ENCODE results near the gene GSX2. TPM values are rescaled to one million over a fixed set of nuclear protein-coding genes. Genes with fewer than 3 reads are reported as not detected.

Gene GSX2
- total and polyA plus RNA-seq, 2 of the 13 experiments (the other 11 are each of a cell fraction or from before 2014, with no cell fraction given), result not detected

DNA sequence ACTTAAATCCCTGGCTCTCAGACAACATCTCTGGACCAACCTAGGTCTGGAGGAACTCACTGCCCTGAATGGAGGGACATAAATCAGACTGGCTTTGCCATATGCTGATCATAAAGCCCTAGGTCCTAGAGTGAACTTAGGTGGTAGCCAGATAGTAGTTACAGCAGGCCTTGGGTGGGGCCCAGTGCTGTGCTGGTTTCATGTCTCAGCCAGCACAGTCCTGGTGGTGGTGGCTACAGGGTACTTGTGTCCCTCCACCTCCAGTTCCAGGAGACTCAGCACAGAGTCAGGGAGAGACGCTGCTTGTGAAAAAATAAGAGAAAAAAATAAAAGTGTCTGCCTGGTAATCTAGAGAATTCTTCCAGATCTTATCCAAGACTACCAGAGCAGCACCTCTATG lies 40.3 kb downstream of the GSX2 start (continued):
- TF ChIP-seq ARID4A (CRISPR knock-in tag; IDR thresholded peaks at IDR 0.05; ENCODE audit: borderline replicate concordance) (no peak), NR1H2 (CRISPR knock-in tag; IDR thresholded peaks at IDR 0.05; ENCODE audit: borderline replicate concordance, low read depth) (no peak), CEBPG (CRISPR knock-in tag; IDR thresholded peaks at IDR 0.05) (no peak), TEAD2 (CRISPR knock-in tag; IDR thresholded peaks at IDR 0.05) (no peak), ETV6 (CRISPR knock-in tag; conservative IDR thresholded peaks at IDR 0.05) (no peak), ATF1 (CRISPR knock-in tag; IDR thresholded peaks at IDR 0.05) (no peak), GMEB1 (CRISPR knock-in tag; IDR thresholded peaks at IDR 0.05; ENCODE audit: borderline replicate concordance) (no peak), ZNF652 (CRISPR knock-in tag; IDR thresholded peaks at IDR 0.05; ENCODE audit: borderline replicate concordance, low read depth) (no peak), MBD4 (IDR thresholded peaks at IDR 0.05; ENCODE audit: borderline replicate concordance, low read length) (no peak), SOX6 (IDR thresholded peaks at IDR 0.05) (no peak), SOX6 (CRISPR knock-in tag; IDR thresholded peaks at IDR 0.05) (no peak), FOXO1 (CRISPR knock-in tag; IDR thresholded peaks at IDR 0.05) (no peak)

Data from HepG2 (cell line).